Pancreas (tissue), 10 donors: ENCODE results near the gene FHDC1. TPM values are rescaled to one million over a fixed set of nuclear protein-coding genes. Genes with fewer than 3 reads are reported as not detected.
A peak's percentile ranks its signal among the peaks of the same experiment; 100 is the strongest.

Experiments
- ATAC-seq, 4 donors: fragments of 200-7000 bp; cut with Tn5 transposase; one replicate each; pipeline versions ENCODE4 v1.8.0 to v1.9.1; 2020; ENCODE audit warnings: mild to moderate bottlenecking in 4 of 4, moderate library complexity in 4 of 4
- DNase-seq, 6 donors: peaks; one replicate each; pipeline ENCODE4 v3.0.0-alpha.2; 2020
- FAIRE-seq: peaks from 2 replicates; lab custom pipeline; 2012; peaks lifted over from hg19 to GRCh38; lab: Jason Lieb, UNC
- H3K27ac ChIP-seq, 4 donors: fragments of 200-600 bp; sonication (generic); 1 replicate in 3 of 4; 2 replicates in 1 of 4; pipeline versions ENCODE4 v1.5.0 to v1.8.0; 2020
- H3K27me3 ChIP-seq, 4 donors: fragments of 200-600 bp; one replicate each; pipeline ENCODE4 v1.8.0; 2021
- H3K36me3 ChIP-seq, 3 donors: fragments of 200-600 bp; sonication (generic) in 1 of 3; one replicate each; pipeline versions ENCODE4 v1.5.0 to v1.8.0; 2020 to 2021
- H3K4me1 ChIP-seq, 3 donors: fragments of 200-600 bp; one replicate each; pipeline ENCODE4 v1.8.0; 2021
- H3K4me3 ChIP-seq, 4 donors: fragments of 200-600 bp; sonication (generic) in 2 of 4; one replicate each; pipeline versions ENCODE4 v1.5.0 to v1.8.0; 2020 to 2021
- H3K9me3 ChIP-seq, 4 donors: fragments of 200-600 bp; one replicate each; pipeline ENCODE4 v1.8.0; 2021
- WGBS, 2 donors: extraction: QIAGEN DNeasy Blood & Tissue Kit; methylation state at CpG; one replicate each; pipeline ENCODE4 v1.1.7; 2013; 5-methylcytosine and 5-hydroxymethylcytosine counted together
- intact Hi-C, 3 donors: fragments of 100-400 bp; cut with DNase I; formaldehyde crosslinking; loops; one replicate each; pipeline versions ENCODE4 v1.11.1 to v1.14.2; 2022
- polyA plus RNA-seq, 2 donors: library from polyadenylated mRNA; stranded (reverse); fragments of 200-250 nt; gene quantifications; one replicate each; pipeline ENCODE4 v1.2.3, GENCODE V29; 2013
- total RNA-seq, 6 donors: library from RNA; stranded (reverse); fragmentation: NEBNext Ultra II Directional in 4 of 6; extraction: Animal tissue kit (Norgen Biotek cat#: 25700) in 4 of 6; gene quantifications; one replicate each; pipeline versions ENCODE4 v1.2.1 to v1.2.4, GENCODE V29; 2021 to 2023
- TF ChIP-seq, protein P1 (sequence below), 4 donors: fragments of 200-600 bp; sonication (generic) in 3 of 4; IDR thresholded peaks; one replicate each; pipeline versions ENCODE4 v1.5.0 to v1.8.0; 2021; ENCODE audit warnings: antibody characterized with exemption in 4 of 4
- donor health status: healthy with polysubstance abuse.
- donor health status: DM: no; HTN: no; CAD: no; lungs with moderate emphysema.
- donor health status: DM: no; HTN: no; CAD: no.
- donor health status: control.
- donor health status: control.
- donor health status: Bipolar disorder and iron deficiency.
- donor health status: DM: yes; HTN: yes; CAD: no.
- donor health status: DM: no; HTN: no; CAD: no.
- donor health status: DM: no; HTN: no; CAD: no.
- donor health status: DM: yes; HTN: yes; CAD: no.

The FHDC1 gene
- total and polyA plus RNA-seq, 8 donors = 0.68 to 1.5 (median 1.0) TPM

DNA sequence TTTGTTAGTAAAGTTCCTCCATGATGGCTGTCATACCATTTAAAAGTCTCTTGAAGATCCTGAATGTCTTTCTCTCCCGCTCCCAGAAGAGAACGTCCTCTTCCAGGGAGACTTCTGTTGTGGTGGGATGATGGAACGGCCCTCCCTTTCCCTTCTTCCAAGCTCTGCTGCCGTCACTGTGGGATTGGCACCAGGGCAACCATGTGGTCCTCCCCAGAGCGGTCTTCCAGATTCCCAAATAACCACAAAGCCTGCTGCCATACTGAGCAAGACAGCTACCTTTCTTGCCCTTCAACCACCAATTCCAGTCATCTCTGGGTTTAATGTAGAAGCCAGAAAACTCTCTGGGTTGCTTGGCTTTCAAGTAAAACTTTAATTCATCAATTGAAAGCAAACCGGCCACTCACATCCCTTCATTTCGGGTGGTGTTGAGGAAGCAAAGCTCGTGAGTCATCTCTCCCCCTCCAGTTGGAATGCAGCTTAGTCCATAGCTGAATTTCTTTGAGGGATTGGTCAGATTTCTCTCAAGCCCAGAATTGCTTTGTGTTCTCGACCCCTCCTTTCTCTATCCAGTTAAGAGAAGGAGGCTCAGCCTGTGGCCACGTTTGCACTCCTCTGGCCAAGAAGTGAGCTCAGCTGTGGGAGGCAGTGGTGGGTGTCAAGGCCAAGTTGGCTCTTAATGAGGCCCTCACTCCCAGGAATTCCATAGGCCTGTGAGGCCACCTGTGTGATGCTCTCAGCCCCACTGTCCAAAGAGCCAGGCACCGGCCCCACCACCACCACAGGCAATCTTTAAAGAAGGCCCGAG, 36.9 kb downstream of the FHDC1 start:
- H3K4me1 ChIP-seq = no peaks in the 10 kb centered on the region
- FAIRE-seq = no peak
- no peaks in the 10 kb centered on the region for H3K9me3 ChIP-seq
- no peak overlapping the region for H3K27ac ChIP-seq
- H3K36me3 ChIP-seq = no peaks in the 10 kb centered on the region
- no peak for DNase-seq
- peak in 2 of 4 donors; percentile 46 to 59 for ATAC-seq
- intact Hi-C loops = no loop called here
- H3K4me3 ChIP-seq = no peak overlapping the region
- TF ChIP-seq, protein P1, sequence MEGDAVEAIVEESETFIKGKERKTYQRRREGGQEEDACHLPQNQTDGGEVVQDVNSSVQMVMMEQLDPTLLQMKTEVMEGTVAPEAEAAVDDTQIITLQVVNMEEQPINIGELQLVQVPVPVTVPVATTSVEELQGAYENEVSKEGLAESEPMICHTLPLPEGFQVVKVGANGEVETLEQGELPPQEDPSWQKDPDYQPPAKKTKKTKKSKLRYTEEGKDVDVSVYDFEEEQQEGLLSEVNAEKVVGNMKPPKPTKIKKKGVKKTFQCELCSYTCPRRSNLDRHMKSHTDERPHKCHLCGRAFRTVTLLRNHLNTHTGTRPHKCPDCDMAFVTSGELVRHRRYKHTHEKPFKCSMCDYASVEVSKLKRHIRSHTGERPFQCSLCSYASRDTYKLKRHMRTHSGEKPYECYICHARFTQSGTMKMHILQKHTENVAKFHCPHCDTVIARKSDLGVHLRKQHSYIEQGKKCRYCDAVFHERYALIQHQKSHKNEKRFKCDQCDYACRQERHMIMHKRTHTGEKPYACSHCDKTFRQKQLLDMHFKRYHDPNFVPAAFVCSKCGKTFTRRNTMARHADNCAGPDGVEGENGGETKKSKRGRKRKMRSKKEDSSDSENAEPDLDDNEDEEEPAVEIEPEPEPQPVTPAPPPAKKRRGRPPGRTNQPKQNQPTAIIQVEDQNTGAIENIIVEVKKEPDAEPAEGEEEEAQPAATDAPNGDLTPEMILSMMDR (IDR thresholded peaks at IDR 0.05) = no peak
- 85 to 91% methylated on average over 12 of the region's 12 CpGs for WGBS, 2 donors
- no peaks in the 10 kb centered on the region for H3K27me3 ChIP-seq

DNA sequence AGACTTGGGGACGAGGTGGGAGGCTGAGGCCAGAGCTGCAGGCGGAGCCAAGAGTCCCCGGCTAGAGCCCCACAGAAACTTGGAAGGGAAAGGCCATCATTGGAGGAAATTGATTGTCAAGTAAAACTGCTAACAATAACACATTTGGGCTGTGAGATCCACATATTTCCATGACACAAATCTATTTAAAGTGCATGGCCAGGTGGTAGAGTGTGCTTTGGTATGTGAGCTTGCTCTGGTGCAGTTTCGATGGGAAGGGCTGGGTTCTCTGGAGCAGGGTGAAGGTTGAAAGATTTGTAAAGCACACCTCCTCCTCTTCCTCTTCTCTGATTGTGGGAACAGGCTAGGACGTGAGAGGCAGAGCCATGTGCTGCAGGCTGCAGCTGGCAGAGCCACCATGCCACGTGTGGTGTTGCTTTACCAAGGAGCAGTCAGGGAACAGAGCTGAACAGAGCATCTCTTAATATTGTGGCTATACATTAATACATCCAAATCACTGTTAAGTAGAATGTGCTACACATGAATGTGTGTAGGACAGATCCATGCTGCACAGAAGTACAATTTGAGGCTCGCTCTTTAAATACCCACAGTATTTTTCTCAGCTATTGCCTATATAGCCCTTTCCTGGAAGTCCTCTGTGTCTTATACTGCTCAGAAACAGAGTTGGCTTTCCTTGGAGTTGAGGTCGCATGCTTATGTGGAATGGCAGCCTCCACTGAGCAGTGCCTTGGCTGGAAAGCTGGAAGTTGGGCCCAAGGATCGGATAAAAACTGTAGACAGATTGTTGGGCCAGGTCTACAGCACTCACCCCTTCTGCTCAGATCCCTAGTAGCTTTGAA, 37.7 kb downstream of the FHDC1 start:
- H3K27ac ChIP-seq = no peak overlapping the region
- FAIRE-seq (no peak), DNase-seq (no peak), ATAC-seq (no peak)
- no peaks in the 10 kb centered on the region for H3K27me3 ChIP-seq
- intact Hi-C loops = no loop called here
- no peak overlapping the region for H3K4me3 ChIP-seq
- H3K9me3 ChIP-seq = no peaks in the 10 kb centered on the region
- TF ChIP-seq, protein P1 (IDR thresholded peaks at IDR 0.05) = no peak
- WGBS, 2 donors = 85 to 91% methylated on average over 9 of the region's 9 CpGs
- no peaks in the 10 kb centered on the region for H3K4me1 ChIP-seq
- no peaks in the 10 kb centered on the region for H3K36me3 ChIP-seq

DNA sequence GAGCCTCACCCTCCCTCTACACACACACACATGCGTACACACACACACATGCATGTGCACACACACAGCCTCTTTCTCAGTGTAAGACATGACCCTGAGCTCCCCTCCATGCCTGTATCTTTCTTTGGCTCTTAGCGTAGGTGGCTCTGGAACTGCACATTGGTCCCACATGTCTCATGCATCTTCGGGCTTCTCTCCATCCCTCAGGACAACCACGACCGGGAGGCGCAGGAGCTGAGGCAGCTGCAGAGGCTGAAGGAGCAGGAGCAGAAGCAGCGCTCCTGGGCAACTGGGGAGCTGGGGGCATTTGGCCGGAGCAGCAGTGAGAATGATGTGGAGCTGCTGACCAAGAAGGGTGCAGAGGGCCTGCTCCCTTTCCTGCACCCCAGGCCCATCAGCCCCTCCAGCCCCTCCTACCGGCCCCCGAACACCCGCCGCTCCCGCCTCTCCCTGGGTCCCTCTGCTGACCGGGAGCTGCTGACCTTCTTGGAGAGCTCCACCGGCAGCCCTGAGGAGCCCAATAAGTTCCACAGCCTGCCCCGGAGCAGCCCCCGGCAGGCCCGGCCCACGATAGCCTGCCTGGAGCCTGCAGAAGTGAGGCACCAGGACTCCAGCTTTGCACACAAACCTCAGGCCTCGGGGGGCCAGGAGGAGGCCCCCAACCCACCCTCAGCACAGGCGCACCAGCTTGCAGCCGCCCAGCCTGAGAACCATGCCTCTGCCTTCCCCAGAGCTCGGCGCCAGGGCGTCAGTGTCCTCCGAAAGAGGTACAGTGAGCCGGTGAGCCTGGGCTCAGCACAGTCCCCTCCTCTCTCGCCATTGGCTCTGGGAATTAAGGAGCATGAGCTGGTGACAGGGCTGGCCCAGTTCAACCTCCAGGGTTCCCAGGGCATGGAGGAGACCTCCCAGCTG, 38.6 kb downstream of the FHDC1 start:
- intact Hi-C loops = no loop called here
- Histone ChIP-seq H3K4me3 (no peak overlapping the region), H3K36me3 (no peaks in the 10 kb centered on the region), H3K4me1 (no peaks in the 10 kb centered on the region), H3K9me3 (no peaks in the 10 kb centered on the region), H3K27ac (no peak overlapping the region), H3K27me3 (no peaks in the 10 kb centered on the region)
- TF ChIP-seq, protein P1 (IDR thresholded peaks at IDR 0.05) = no peak
- FAIRE-seq (no peak), ATAC-seq (no peak), DNase-seq (no peak)
- WGBS, 2 donors = 91 to 95% methylated on average over 27 to 28 of the region's 28 CpGs

DNA sequence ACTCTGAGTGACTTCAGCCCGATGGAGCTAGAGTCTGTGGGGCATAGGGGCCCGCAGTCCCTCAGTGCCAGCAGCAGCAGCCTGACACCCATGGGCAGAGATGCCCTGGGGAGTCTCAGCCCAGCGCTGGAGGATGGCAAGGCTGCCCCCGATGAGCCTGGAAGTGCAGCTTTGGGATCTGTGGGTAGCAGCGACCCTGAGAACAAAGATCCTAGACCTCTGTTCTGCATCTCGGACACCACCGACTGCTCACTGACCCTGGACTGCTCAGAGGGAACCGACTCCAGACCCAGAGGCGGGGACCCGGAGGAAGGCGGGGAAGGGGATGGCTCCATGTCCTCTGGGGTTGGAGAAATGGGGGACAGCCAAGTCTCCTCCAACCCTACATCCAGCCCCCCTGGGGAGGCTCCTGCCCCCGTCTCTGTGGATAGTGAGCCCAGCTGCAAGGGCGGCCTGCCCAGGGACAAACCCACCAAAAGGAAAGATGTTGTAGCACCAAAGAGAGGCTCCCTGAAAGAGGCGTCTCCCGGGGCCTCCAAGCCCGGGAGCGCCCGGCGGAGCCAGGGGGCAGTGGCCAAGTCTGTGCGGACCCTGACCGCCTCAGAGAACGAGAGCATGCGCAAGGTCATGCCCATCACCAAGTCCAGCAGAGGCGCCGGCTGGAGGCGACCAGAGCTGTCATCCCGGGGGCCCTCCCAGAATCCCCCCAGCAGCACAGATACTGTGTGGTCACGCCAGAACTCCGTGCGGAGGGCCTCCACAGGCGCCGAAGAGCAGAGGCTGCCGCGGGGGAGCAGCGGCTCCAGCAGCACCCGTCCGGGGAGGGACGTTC, 39.5 kb downstream of the FHDC1 start:
- H3K27ac ChIP-seq = no peak overlapping the region
- no peaks in the 10 kb centered on the region for H3K9me3 ChIP-seq
- DNase-seq = no peak
- H3K4me3 ChIP-seq = no peak overlapping the region
- no peaks in the 10 kb centered on the region for H3K36me3 ChIP-seq
- ATAC-seq = no peak
- TF ChIP-seq, protein P1 (IDR thresholded peaks at IDR 0.05) = no peak
- FAIRE-seq = no peak
- intact Hi-C loops = no loop called here
- H3K4me1 ChIP-seq = no peaks in the 10 kb centered on the region
- 96 to 98% methylated on average over 38 of the region's 38 CpGs for WGBS, 2 donors
- H3K27me3 ChIP-seq = no peaks in the 10 kb centered on the region
